ENCODE data around the gene ZNF862. TPM values are rescaled to one million over a fixed set of nuclear protein-coding genes. Genes with fewer than 3 reads are reported as not detected.
A peak's percentile ranks its signal among the peaks of the same experiment; 100 is the strongest.

The ZNF862 gene
- total RNA-seq, 1 donor from 2014 or later = 11.4 TPM

- no peak for DNase-seq
These were observed 28.1 kb downstream of the ZNF862 start for GRCh38 chr7:149866139-149866778.

- DNase-seq = no peak
These were observed 28.7 kb downstream of the ZNF862 start for GRCh38 chr7:149866779-149867447.

- no peak for DNase-seq
These were observed 29.8 kb downstream of the ZNF862 start for GRCh38 chr7:149867762-149868622.

- no peak for DNase-seq
These were observed 30.6 kb downstream of the ZNF862 start for GRCh38 chr7:149868623-149869290.

- DNase-seq = no peak
These were observed 31.1 kb downstream of the ZNF862 start for GRCh38 chr7:149869291-149869650.

- DNase-seq = no peak
These were observed 31.7 kb downstream of the ZNF862 start for GRCh38 chr7:149869867-149870266.

GRCh38 chr7:149870274-149870673 is 32.1 kb downstream of the ZNF862 start:
- no peak for DNase-seq

- no peak for DNase-seq
These were observed 32.7 kb downstream of the ZNF862 start for GRCh38 chr7:149870701-149871483.

- no peak for DNase-seq
These were observed 33.4 kb downstream of the ZNF862 start for GRCh38 chr7:149871576-149871975.

GRCh38 chr7:149872419-149873073 is 34.4 kb downstream of the ZNF862 start:
- DNase-seq = peak; percentile 81

GRCh38 chr7:149873074-149873969 is 35.1 kb downstream of the ZNF862 start, which contains the start of gene ATP6V0E2:
TSS of gene ATP6V0E2 (plus strand) at chr7:149873969. CDS start at chr7:149874066, 97 bp downstream.
- DNase-seq = peak; percentile 67

GRCh38 chr7:149873970-149874643 is 35.9 kb downstream of the ZNF862 start:
- DNase-seq = no peak

GRCh38 chr7:149874644-149875028 is 36.5 kb downstream of the ZNF862 start:
- DNase-seq = no peak

- no peak for DNase-seq
These were observed 37.2 kb downstream of the ZNF862 start for GRCh38 chr7:149875396-149875795.

- DNase-seq = no peak
These were observed 39.8 kb downstream of the ZNF862 start for GRCh38 chr7:149877890-149878522.

GRCh38 chr7:149878523-149878921 is 40.3 kb downstream of the ZNF862 start:
- no peak for DNase-seq

- DNase-seq = no peak
These were observed 41.1 kb downstream of the ZNF862 start for GRCh38 chr7:149879271-149879743.

GRCh38 chr7:149879766-149880637 is 41.8 kb downstream of the ZNF862 start:
- no peak for DNase-seq

Data from skin of body (tissue), 2 donors.